Gastroesophageal sphincter (tissue), 4 donors: Measurements from ENCODE around the gene BRINP1. TPM values are rescaled to one million over a fixed set of nuclear protein-coding genes. Genes with fewer than 3 reads are reported as not detected.
"Not testable (repeated sequence)": the region's sequence is repeated elsewhere in the genome, so short reads cannot be mapped to it uniquely, and the experiment has no call there.

ENCODE experiments used
- ATAC-seq: fragments of 150-250 bp; one replicate; pipeline ENCODE4 v1.9.1; 2016; ENCODE audit warnings: mild to moderate bottlenecking, moderate library complexity
- H3K27ac ChIP-seq, 4 donors: fragments of 200-600 bp; sonication (generic) in 3 of 4; 1 replicate in 3 of 4; 2 replicates in 1 of 4; pipeline ENCODE4 v1.5.1; 2016 to 2019
- H3K27me3 ChIP-seq: fragments of 200-600 bp; sonication (generic); one replicate; pipeline ENCODE4 v1.5.1; 2019
- H3K36me3 ChIP-seq, 2 donors: fragments of 200-600 bp; sonication (generic); one replicate each; pipeline ENCODE4 v1.5.1; 2019; ENCODE audit warnings: control low read depth in 1 of 2
- H3K4me1 ChIP-seq, 3 donors: fragments of 200-600 bp; sonication (generic); 1 replicate in 2 of 3; 2 replicates in 1 of 3; pipeline ENCODE4 v1.5.1; 2016 to 2019; ENCODE audit warnings: control low read depth in 2 of 3
- H3K4me3 ChIP-seq, 2 donors: fragments of 200-600 bp; sonication (generic); one replicate each; pipeline ENCODE4 v1.5.1; 2019; ENCODE audit warnings: mild to moderate bottlenecking in 1 of 2, moderate library complexity in 1 of 2
- H3K9me3 ChIP-seq, 3 donors: fragments of 200-600 bp; sonication (generic); one replicate each; pipeline ENCODE4 v1.5.1; 2017 to 2019; ENCODE audit warnings: control low read depth in 2 of 3
- EP300 ChIP-seq: sonication (generic); formaldehyde crosslinking; IDR thresholded peaks from one replicate; pipeline ENCODE4 v1.6.1; 2017; ENCODE audit warnings: antibody characterized with exemption, mild to moderate bottlenecking
- POLR2A ChIP-seq, 2 donors: fragments of 450-650 bp; IDR thresholded peaks; one replicate each; pipeline ENCODE4 v1.6.1; 2017; ENCODE audit warnings: antibody characterized with exemption in 2 of 2, mild to moderate bottlenecking in 2 of 2, moderate library complexity in 1 of 2
- POLR2AphosphoS5 ChIP-seq: sonication (generic); formaldehyde crosslinking; IDR thresholded peaks from one replicate; pipeline ENCODE4 v1.6.1; 2017; ENCODE audit warnings: antibody characterized with exemption
- WGBS, 2 donors: methylation state at CpG; one replicate each; pipeline ENCODE4 v1.1.5; 2018; ENCODE audit warnings: low coverage in 1 of 2; 5-methylcytosine and 5-hydroxymethylcytosine counted together
- total RNA-seq, 4 donors: library from RNA; depleted of rRNA; stranded (reverse); fragments of >200 nt; gene quantifications; one replicate each; pipeline ENCODE4 v1.1.0, GENCODE V29; 2016
- TF ChIP-seq, protein P1 (sequence below), 4 experiments: fragments of 200-600 bp in 2 of 4; fragments of 450-650 bp in 2 of 4; sonication (generic) in 1 of 4; IDR thresholded peaks; one replicate each; pipeline ENCODE4 v1.5.1; 2017 to 2019; ENCODE audit warnings: antibody characterized with exemption in 4 of 4, mild to moderate bottlenecking in 2 of 4, moderate library complexity in 2 of 4

BRINP1 gene
- total RNA-seq, 4 donors from 2014 or later, result 0.27 TPM; not detected in 3

DNA sequence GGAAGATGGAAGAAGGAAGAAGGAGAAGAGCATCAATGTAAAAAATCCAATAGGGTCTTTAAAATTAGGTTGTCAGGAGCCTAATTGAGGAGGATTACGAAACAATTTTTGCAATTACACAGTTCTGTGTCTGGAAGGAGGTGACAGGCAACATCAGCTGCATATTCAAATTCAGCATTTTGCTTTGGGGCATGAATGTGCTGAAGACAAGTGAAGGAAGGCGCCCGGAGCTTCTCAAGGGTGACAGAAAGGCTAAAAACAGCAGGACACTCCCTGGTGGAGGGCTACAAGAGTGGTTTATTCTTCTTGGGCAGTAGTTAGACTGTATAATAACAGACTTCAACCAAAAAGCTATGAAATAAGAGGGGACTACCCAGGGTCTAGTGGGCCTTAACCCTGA is 188.3 kb downstream of the BRINP1 start:
- Histone ChIP-seq H3K4me3 (no peak overlapping the region), H3K27me3 (no peaks in the 10 kb centered on the region), H3K27ac (no peak overlapping the region), H3K9me3 (no peaks in the 10 kb centered on the region), H3K4me1 (no peaks in the 10 kb centered on the region), H3K36me3 (no peaks in the 10 kb centered on the region)
- no peak for ATAC-seq
- TF ChIP-seq POLR2AphosphoS5, result no peak
- TF ChIP-seq, protein P1, sequence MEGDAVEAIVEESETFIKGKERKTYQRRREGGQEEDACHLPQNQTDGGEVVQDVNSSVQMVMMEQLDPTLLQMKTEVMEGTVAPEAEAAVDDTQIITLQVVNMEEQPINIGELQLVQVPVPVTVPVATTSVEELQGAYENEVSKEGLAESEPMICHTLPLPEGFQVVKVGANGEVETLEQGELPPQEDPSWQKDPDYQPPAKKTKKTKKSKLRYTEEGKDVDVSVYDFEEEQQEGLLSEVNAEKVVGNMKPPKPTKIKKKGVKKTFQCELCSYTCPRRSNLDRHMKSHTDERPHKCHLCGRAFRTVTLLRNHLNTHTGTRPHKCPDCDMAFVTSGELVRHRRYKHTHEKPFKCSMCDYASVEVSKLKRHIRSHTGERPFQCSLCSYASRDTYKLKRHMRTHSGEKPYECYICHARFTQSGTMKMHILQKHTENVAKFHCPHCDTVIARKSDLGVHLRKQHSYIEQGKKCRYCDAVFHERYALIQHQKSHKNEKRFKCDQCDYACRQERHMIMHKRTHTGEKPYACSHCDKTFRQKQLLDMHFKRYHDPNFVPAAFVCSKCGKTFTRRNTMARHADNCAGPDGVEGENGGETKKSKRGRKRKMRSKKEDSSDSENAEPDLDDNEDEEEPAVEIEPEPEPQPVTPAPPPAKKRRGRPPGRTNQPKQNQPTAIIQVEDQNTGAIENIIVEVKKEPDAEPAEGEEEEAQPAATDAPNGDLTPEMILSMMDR (IDR thresholded peaks at IDR 0.05), result no peak
- no peak for TF ChIP-seq EP300
- TF ChIP-seq POLR2A (IDR thresholded peaks at IDR 0.05), result no peak
- 75 to 97% methylated on average over 3 of the region's 3 CpGs for WGBS, 2 donors

DNA sequence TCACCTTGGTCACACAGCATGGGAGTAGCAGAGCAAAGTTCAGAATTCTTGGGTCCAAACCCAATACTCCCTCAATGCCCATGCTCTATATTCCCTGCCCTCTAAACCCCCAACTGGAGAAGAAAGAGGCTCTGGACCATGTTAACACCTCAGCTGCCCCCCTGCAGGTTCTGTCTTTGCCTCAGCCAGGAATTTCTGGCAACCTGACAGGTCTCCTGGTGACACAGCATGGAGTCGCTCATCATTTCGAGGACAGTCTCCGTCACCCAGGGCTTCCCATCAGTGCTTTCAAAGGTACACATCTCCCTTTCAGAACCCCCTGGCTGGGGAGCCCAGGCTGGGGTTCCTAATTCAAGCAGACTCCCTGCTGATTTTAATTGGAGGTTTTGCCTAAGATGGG is 189.5 kb downstream of the BRINP1 start:
- Histone ChIP-seq H3K4me3 (no peak overlapping the region), H3K4me1 (no peaks in the 10 kb centered on the region), H3K36me3 (no peaks in the 10 kb centered on the region), H3K27me3 (no peaks in the 10 kb centered on the region), H3K27ac (no peak overlapping the region), H3K9me3 (no peaks in the 10 kb centered on the region)
- 40 to 56% methylated on average over 1 to 3 of the region's 3 CpGs for WGBS, 2 donors
- TF ChIP-seq POLR2AphosphoS5, result no peak
- no peak for TF ChIP-seq POLR2A (IDR thresholded peaks at IDR 0.05)
- TF ChIP-seq EP300, result no peak
- TF ChIP-seq, protein P1 (IDR thresholded peaks at IDR 0.05), result no peak
- no peak for ATAC-seq

DNA sequence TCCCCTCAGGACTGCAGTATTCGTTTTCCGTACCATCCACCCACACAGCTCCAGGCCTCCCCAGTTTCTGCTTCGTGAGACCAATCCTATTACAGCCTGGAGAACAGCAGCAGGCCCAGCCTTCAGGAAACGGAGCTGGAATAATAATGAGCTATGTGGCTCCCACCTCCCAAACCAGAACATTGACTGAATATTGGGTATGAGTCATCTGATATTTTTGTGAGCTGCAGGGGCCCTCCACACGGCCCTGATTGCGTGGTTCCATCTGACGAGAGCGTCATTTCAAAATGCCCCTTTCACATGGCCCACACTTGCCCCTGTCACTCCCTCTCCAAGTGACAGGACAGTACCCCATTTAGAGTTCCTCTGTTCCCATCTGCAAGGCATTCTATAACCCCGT is 192.0 kb downstream of the BRINP1 start:
- no peak for ATAC-seq
- TF ChIP-seq POLR2AphosphoS5, result no peak
- TF ChIP-seq POLR2A (IDR thresholded peaks at IDR 0.05), result no peak
- TF ChIP-seq EP300, result no peak
- TF ChIP-seq, protein P1 (IDR thresholded peaks at IDR 0.05), result no peak

DNA sequence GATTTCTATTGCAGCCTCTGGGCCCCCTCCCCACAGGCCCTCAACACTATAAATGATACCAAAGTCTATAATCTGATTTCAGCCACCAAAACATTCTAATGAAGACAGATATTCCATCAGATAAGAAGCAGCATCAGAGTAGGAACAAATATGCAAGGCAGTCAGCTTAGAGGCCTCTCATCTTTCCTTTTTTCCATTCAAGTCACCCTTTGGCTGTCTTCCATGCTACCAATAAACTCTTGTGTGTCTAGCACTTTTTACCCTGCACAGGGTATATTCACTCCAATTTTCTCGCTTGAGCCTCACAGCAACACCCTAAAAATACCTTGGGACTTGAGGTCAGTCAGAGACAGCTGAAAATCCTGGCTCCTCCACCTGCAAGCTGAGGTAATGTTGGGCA is 193.7 kb downstream of the BRINP1 start:
- Histone ChIP-seq H3K36me3 (no peaks in the 10 kb centered on the region), H3K27me3 (no peaks in the 10 kb centered on the region), H3K9me3 (no peaks in the 10 kb centered on the region), H3K4me1 (no peaks in the 10 kb centered on the region), H3K4me3 (no peak overlapping the region), H3K27ac (no peak overlapping the region)
- ATAC-seq, result no peak
- TF ChIP-seq POLR2AphosphoS5, result no peak
- no peak for TF ChIP-seq EP300
- no peak for TF ChIP-seq POLR2A (IDR thresholded peaks at IDR 0.05)
- TF ChIP-seq, protein P1 (IDR thresholded peaks at IDR 0.05), result no peak
- 67% methylated on average over 1 of the region's 1 CpG; no CpG with 5 or more reads in 1 of the 2 donors for WGBS, 2 donors

More for the DNA sequence above, 192.0 kb downstream of the BRINP1 start:
- Histone ChIP-seq H3K9me3 (no peaks in the 10 kb centered on the region), H3K36me3 (no peaks in the 10 kb centered on the region), H3K4me1 (no peaks in the 10 kb centered on the region), H3K27ac (no peak overlapping the region), H3K27me3 (no peaks in the 10 kb centered on the region), H3K4me3 (no peak overlapping the region)
- WGBS, 2 donors, result 57 to 67% methylated on average over 4 to 8 of the region's 9 CpGs

DNA sequence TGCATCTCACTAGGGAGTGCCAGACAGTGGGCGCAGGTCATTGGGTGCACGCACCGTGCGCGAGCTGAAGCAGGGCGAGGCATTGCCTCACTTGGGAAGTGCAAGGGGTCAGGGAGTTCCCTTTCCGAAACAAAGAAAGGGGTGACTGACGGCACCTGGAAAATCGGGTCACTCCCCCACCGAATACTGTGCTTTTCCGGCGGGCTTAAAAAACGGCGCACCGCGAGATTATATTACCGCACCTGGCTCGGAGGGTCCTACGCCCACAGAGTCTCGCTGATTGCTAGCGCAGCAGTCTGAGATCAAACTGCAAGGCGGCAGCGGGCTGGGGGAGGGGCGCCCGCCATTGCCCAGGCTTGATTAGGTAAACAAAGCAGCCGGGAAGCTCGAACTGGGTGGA is 200.0 kb downstream of the BRINP1 start:
- H3K9me3 ChIP-seq, ATAC-seq, H3K27me3 ChIP-seq, H3K4me1 ChIP-seq, H3K36me3 ChIP-seq, H3K27ac ChIP-seq, H3K4me3 ChIP-seq: not testable (repeated sequence)
- 40% methylated on average over 1 of the region's 27 CpGs; no CpG with 5 or more reads in 1 of the 2 donors for WGBS, 2 donors
